Esophagus muscularis mucosa (tissue), 4 donors: ENCODE measurements around the gene PBXIP1.

ENCODE experiments used
- CTCF ChIP-seq, 3 experiments: fragments of 200-600 bp in 2 of 3; fragments of 450-650 bp in 1 of 3; sonication (generic) in 2 of 3; IDR thresholded peaks; one replicate each; pipeline ENCODE4 v1.5.1; 2017 to 2019; ENCODE audit warnings: antibody characterized with exemption in 3 of 3, mild to moderate bottlenecking in 2 of 3, moderate library complexity in 1 of 3
- EP300 ChIP-seq: sonication (generic); formaldehyde crosslinking; IDR thresholded peaks from one replicate; pipeline ENCODE4 v1.6.1; 2017; ENCODE audit warnings: antibody characterized with exemption
- POLR2A ChIP-seq: fragments of 450-650 bp; IDR thresholded peaks from one replicate; pipeline ENCODE4 v1.6.1; 2017; ENCODE audit warnings: antibody characterized with exemption, moderate library complexity, mild to moderate bottlenecking, low read depth
- POLR2AphosphoS5 ChIP-seq, 2 donors: sonication (generic); formaldehyde crosslinking; IDR thresholded peaks; one replicate each; pipeline ENCODE4 v1.6.1; 2017; ENCODE audit warnings: antibody characterized with exemption in 2 of 2

GRCh38 chr1:154974102-154974807, 18.4 kb upstream of the PBXIP1 start, which contains the start of gene CKS1B:
- no peak for TF ChIP-seq EP300
- no peak for TF ChIP-seq CTCF (IDR thresholded peaks at IDR 0.05)
- peak in 1 of 2 donors; percentile 82 for TF ChIP-seq POLR2AphosphoS5 (IDR thresholded peaks at IDR 0.05)
- peak; percentile 77 for TF ChIP-seq POLR2A
